ENCODE results near the gene GRK5. TPM values are rescaled to one million over a fixed set of nuclear protein-coding genes. Genes with fewer than 3 reads are reported as not detected.

GRK5 gene
- total RNA-seq, 4 donors from 2014 or later, result 10.0 to 61.9 (median 18.1) TPM

- TF ChIP-seq, protein P1, sequence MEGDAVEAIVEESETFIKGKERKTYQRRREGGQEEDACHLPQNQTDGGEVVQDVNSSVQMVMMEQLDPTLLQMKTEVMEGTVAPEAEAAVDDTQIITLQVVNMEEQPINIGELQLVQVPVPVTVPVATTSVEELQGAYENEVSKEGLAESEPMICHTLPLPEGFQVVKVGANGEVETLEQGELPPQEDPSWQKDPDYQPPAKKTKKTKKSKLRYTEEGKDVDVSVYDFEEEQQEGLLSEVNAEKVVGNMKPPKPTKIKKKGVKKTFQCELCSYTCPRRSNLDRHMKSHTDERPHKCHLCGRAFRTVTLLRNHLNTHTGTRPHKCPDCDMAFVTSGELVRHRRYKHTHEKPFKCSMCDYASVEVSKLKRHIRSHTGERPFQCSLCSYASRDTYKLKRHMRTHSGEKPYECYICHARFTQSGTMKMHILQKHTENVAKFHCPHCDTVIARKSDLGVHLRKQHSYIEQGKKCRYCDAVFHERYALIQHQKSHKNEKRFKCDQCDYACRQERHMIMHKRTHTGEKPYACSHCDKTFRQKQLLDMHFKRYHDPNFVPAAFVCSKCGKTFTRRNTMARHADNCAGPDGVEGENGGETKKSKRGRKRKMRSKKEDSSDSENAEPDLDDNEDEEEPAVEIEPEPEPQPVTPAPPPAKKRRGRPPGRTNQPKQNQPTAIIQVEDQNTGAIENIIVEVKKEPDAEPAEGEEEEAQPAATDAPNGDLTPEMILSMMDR (IDR thresholded peaks at IDR 0.05), result no peak
- no peak for TF ChIP-seq POLR2A (IDR thresholded peaks at IDR 0.05)
- DNase-seq, result no peak
- Histone ChIP-seq H3K9me3 (no peaks in the 10 kb centered on the region), H3K4me3 (no peak overlapping the region), H3K4me1 (peaks cover 0 to 15% (median 9%) of the 10 kb centered on the region in 4 donors), H3K27ac (peak overlapping the region in 1 of 4 donors; percentile 31), H3K27me3 (no peaks in the 10 kb centered on the region), H3K36me3 (no peaks in the 10 kb centered on the region)
These were observed 192.1 kb downstream of the GRK5 start for GRCh38 chr10:119399466-119399865.

- H3K27ac ChIP-seq, result peak overlapping the region; percentile 43 to 82 (median 62)
- peak in 2 of 3 donors; percentile 54 to 76 for DNase-seq
- H3K4me3 ChIP-seq, result no peak overlapping the region
- H3K36me3 ChIP-seq, result no peaks in the 10 kb centered on the region
- TF ChIP-seq, protein P1 (IDR thresholded peaks at IDR 0.05), result no peak
- no peak for TF ChIP-seq POLR2A (IDR thresholded peaks at IDR 0.05)
- H3K27me3 ChIP-seq, result no peaks in the 10 kb centered on the region
- H3K4me1 ChIP-seq, result peaks cover 0 to 6% (median 0%) of the 10 kb centered on the region in 4 donors
- no peaks in the 10 kb centered on the region for H3K9me3 ChIP-seq
These were observed 194.5 kb downstream of the GRK5 start for GRCh38 chr10:119401671-119402395.

- DNase-seq, result no peak
- H3K27ac ChIP-seq, result peak overlapping the region in 2 of 4 donors; percentile 9 to 62
- peaks cover 0 to 8% (median 0%) of the 10 kb centered on the region in 4 donors for H3K4me1 ChIP-seq
- H3K36me3 ChIP-seq, result no peaks in the 10 kb centered on the region
- TF ChIP-seq, protein P1 (IDR thresholded peaks at IDR 0.05), result no peak
- TF ChIP-seq POLR2A (IDR thresholded peaks at IDR 0.05), result no peak
- H3K27me3 ChIP-seq, result no peaks in the 10 kb centered on the region
- no peaks in the 10 kb centered on the region for H3K9me3 ChIP-seq
- H3K4me3 ChIP-seq, result no peak overlapping the region
These were observed 196.6 kb downstream of the GRK5 start for GRCh38 chr10:119403921-119404320.

- H3K27ac ChIP-seq, result peak overlapping the region in 2 of 4 donors; percentile 62 to 68
- no peak overlapping the region for H3K4me3 ChIP-seq
- TF ChIP-seq, protein P1 (IDR thresholded peaks at IDR 0.05), result no peak
- TF ChIP-seq POLR2A (IDR thresholded peaks at IDR 0.05), result no peak
- H3K36me3 ChIP-seq, result no peaks in the 10 kb centered on the region
- H3K4me1 ChIP-seq, result peaks cover 0 to 17% (median 0%) of the 10 kb centered on the region in 4 donors
- no peaks in the 10 kb centered on the region for H3K9me3 ChIP-seq
- DNase-seq, result no peak
- H3K27me3 ChIP-seq, result no peaks in the 10 kb centered on the region
These were observed 197.5 kb downstream of the GRK5 start for GRCh38 chr10:119404719-119405519.

DNA sequence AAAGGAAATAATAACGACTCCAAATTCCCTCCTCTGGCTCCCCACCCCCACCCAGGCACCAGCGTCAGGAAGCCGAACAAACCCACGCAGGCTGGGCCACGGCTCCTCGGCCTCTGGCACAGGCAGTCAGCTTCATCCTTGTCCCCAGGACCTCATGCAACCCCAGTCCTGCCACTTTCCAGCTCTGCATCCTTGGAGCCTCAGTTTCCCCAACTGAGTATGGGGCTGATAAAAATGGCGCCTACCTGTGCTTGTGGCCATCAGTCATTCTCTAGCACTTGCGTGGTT lies 198.1 kb downstream of the GRK5 start:
- no peaks in the 10 kb centered on the region for H3K36me3 ChIP-seq
- peaks cover 0 to 17% (median 0%) of the 10 kb centered on the region in 4 donors for H3K4me1 ChIP-seq
- no peaks in the 10 kb centered on the region for H3K27me3 ChIP-seq
- DNase-seq, result no peak
- H3K27ac ChIP-seq, result peak overlapping the region in 2 of 4 donors; percentile 62 to 68
- TF ChIP-seq, protein P1 (IDR thresholded peaks at IDR 0.05), result no peak
- no peak for TF ChIP-seq POLR2A (IDR thresholded peaks at IDR 0.05)
- no peaks in the 10 kb centered on the region for H3K9me3 ChIP-seq
- no peak overlapping the region for H3K4me3 ChIP-seq

Data from Peyer's patch (tissue), 4 donors.